HG03025 (cell line): Measurements from ENCODE around the gene TSPEAR.
"Not testable (repeated sequence)": the region's sequence is repeated elsewhere in the genome, so short reads cannot be mapped to it uniquely, and the experiment has no call there.

Experiments used
- ATAC-seq: cut with Tn5 transposase; IDR thresholded peaks from one replicate; pipeline ENCODE4 v1.9.1; 2021; ENCODE audit warnings: mild to moderate bottlenecking, moderate library complexity; ENCODE audit not compliant: unreplicated experiment, low FRiP score

TSPEAR gene

DNA sequence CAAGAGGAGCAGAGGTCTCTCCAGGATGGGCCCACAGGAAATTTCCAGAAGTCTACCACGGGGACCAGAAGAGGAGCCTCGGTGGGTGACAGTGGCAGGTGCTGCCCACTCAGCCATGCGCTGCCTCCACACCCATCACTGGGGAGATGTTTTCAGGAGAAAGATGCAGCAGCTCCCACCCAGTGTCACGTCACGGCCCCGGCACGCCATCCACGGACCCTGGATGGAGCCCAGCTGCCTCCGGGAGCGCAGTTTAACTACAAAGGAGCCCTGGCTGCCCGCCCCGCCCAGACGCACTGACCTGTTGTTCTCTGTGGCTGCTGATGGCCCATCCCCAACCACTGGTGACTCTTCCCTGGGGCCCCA, 6.8 kb downstream of the TSPEAR start:
- ATAC-seq: no peak

GRCh38 chr21:44703731-44704635, 7.4 kb downstream of the TSPEAR start:
- ATAC-seq: no peak

DNA sequence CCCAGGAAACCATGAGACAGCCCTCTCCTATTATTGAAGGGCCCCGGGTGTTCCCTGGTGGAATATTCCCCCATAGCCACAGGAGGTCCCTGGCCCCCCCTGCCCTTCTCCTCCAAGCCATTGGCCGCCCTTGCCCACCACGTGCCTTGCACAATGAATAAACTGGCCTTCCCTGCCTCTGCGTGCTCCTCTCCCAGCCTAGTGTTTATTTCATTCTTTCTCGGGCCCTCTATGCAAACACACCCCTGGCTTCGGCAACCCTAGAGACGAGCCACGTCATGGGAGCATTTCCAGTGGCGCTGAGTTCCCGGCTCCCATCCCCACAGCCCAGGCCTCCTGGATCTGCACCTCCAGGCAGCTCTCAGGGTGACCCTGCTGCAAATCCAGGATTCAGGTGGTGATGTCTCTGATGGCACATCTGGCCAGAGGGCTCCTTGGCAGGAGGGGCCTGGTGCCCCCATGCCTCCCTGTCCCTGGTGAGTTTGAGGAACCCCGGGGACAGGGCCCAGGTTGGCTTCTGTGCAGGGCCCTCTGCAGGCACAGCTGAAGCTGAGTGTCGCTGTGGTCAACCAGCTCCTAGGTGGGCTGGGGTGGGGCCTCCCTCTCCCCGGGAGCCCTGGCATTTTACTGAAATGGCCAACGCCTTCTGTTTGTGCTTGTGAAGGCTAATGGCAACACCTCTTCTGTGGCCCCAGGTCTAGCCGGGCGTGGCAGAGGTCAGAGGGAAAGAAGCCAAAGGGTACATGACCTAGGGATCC, 8.2 kb downstream of the TSPEAR start:
- ATAC-seq: no peak

DNA sequence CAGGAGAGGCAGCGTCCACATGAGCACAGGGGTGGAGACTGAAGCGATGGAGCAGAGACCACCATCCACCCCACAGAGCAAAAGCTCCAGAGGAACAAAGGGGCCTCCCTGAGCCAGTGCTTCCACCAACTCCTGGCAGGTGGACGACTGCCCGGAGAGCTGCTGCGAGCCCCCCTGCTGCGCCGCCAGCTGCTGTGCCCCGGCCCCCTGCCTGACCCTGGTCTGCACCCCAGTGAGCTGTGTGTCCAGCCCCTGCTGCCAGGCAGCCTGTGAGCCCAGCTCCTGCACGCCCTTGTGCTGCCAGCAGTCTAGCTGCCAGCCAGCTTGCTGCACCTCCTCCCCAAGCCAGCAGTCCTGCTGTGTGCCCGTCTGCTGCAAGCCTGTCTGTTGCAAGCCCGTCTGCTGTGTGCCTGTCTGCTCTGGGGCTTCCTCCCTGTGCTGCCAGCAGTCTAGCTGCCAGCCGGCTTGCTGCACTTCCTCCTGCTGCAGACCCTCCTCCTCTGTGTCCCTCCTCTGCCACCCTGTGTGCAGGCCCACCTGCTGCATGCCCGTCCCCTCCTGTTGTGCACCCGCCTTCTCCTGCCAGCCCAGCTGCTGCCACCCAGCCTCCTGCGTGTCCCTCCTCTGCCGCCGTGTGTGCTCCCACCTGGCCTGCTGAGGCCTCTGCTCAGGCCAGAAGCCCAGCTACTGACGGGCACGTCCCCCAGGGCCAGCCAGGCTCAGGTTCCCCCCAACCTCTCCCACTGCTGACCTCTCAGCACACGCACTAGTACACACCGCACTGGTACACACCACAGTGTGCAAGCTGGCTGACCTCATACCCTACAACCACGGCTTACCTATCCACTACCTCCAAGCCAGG, 9.0 kb downstream of the TSPEAR start:
- ATAC-seq: no peak

DNA sequence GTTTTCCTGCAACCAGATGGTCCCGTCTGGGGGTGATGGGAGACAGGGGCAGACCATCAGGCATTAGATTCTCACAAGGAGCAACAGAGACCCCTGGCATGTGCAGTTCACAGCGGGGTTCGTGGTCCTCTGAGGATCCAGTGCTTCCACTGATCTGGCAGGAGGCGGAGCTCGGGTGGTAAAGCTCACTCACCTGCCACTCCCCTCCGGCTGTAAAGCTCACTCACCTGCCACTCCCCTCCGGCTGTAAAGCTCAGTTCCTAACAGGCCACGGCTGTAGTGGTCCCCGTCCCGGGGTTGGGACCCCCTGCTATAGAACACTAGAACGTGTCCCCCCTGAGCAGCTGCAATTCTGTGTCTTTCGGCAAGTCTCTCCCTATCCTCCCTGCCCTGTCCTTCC, 9.8 kb downstream of the TSPEAR start:
- no peak for ATAC-seq

DNA sequence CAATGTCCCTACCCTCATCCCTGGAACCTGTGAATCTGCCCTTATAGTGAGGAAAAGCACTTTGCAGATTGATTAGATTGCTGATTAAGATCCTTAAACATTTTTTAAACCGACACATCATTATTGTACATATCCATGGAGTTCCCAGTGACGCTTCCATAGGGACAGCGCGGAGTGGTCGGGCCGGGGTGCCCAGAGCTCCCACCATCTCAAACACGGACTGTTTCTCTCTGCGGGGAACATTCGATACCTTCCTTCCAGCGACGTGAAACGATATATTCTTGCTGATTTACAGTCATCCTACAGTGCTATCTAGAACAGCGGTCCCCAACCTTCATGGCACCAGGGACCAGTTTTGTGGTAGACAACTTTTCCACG, 10.4 kb downstream of the TSPEAR start:
- ATAC-seq: no peak

- ATAC-seq: no peak
Measured at GRCh38 chr21:44700101-44701022, 11.0 kb downstream of the TSPEAR start.

DNA sequence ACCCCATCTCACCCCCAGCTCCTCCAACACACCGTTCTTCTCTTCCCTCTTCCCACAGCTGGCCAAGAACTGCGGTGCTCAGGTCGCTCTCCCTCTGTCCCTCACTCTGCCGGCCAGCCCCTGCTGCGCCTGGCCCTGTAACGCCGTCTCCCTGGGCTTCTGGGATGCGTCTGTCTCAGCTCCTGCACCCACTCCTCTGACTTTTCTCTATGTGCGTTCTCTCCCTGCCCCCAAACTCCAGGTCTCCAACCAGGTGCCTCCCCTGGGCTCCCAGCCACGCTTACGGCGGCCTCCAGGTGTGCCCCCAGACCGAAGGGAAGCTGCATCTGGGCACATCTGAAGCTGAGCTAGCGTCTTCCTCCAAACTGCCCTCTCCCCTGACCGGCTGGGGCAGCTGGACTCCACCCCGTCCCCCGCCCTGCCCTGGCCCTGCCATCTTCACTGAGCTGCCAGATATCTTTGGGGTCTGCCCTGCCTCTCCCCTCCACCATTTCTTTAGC, 11.8 kb downstream of the TSPEAR start:
- no peak for ATAC-seq

DNA sequence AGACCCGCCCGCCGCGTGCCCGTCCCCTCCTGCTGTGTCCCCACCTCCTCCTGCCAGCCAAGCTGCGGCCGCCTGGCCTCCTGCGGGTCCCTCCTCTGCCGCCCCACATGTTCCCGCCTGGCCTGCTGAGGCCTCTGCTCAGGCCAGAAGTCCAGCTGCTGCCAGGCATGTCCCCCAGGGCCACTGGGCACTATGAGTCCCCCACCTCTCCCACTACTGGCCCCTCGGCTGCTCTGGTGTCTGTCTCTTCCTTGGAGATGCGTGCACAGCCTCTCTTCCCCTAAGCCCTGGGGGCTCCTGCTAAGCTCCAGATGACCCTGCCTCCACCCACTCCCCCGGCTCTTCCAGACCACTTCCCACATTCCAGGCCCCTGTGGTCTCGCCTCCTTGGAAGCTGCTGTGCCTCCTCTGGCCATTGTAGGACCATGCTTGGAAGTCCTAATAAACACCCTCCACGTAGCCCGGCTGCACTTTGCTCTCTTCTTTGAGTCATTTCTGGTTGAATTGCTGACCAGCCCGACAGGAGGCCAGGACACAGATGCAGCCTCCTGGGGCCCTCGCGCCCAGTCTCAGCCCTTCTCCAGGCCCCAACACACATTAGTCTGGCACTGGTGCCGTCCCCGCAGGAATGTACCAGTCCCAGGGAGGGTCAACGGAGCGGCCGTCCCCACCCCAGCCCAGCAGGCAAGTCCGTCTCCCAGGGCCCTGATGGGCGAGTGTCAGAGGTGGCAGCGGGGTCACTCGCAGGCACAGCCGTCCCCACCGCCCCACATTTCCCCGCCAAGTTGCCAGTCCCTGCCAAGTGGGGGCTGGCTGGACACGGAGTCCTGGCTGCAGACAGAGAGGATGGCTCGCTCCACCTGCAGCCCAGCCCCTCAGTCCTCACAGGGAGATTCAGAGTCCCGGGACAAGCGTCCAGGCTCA, 13.3 kb downstream of the TSPEAR start:
- no peak for ATAC-seq

DNA sequence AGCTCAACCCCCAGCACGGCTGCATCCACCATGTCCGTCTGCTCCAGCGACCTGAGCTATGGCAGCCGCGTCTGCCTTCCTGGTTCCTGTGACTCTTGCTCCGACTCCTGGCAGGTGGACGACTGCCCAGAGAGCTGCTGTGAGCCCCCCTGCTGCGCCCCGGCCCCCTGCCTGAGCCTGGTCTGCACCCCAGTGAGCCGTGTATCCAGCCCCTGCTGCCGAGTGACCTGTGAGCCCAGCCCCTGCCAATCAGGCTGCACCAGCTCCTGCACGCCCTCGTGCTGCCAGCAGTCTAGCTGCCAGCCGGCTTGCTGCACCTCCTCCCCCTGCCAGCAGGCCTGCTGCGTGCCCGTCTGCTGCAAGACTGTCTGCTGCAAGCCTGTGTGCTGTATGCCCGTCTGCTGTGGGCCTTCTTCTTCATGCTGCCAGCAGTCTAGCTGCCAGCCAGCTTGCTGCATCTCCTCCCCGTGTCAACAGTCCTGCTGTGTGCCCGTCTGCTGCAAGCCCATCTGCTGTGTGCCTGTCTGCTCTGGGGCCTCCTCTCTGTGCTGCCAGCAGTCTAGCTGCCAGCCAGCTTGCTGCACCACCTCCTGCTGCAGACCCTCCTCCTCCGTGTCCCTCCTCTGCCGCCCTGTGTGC, 14.1 kb downstream of the TSPEAR start, which contains the start of gene KRTAP10-12:
Gene KRTAP10-12 (plus strand): TSS at position 1 of the 639 bp plus-strand sequence. CDS start 30 bp downstream, at position 31.
- not testable (repeated sequence) for ATAC-seq

DNA sequence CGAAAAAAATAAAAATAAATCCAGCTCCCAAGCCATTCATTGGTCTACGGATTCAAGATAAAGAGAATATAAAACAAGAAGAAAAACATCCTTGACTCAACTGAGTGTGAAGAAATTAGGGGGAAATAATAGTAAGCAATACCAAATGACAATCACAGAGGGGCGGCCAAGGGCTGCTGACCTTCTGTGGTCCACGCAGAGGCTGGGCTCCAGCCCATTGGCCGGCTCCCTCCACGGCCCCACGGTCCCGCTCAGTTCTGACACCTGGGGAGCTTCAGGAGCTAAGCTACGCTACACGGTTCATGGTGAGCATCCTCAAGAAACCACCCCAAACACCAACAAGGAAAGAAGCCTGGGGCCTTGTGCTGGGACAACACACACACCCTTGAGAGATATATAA, 14.8 kb downstream of the TSPEAR start:
- ATAC-seq: no peak

DNA sequence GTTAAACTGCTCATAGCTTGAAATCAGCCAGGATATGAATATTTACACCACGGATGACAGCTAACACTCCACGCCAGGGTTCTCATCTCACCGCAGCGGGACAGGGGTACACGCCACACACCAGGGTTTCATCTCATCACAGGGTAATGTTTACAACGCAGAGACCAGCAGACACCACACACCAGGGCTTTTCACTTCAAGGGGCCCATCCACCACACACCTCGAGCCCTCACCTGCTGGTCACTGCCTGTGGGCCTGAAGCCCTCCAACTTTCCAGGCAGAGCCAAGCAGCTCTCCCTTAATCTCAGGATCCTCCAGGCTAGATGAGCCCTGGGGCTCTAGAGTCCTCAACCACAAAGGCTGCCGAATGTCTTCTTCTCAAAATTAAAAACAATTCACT, 15.7 kb downstream of the TSPEAR start:
- no peak for ATAC-seq

DNA sequence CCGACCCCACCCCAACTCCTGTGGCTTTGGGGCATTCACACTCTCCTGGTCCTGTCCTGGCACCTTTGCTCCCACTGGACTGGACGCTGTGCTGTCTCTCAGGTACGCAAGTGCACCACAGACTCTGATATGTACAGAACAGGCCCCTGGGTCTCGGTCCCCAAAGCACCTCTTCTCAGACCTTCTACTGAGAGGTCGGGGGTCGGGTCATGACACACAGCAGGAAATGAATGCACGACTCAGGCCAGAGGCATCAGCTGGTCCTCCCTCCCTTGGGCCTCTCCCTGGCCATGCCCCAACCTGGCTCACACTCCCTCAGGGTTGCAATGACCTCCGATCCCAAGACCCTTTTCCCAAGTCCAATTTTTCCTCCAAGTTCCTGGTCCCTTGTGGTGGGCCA, 16.2 kb downstream of the TSPEAR start:
- no peak for ATAC-seq

- ATAC-seq: no peak
Measured at GRCh38 chr21:44694776-44695175, 16.6 kb downstream of the TSPEAR start.

DNA sequence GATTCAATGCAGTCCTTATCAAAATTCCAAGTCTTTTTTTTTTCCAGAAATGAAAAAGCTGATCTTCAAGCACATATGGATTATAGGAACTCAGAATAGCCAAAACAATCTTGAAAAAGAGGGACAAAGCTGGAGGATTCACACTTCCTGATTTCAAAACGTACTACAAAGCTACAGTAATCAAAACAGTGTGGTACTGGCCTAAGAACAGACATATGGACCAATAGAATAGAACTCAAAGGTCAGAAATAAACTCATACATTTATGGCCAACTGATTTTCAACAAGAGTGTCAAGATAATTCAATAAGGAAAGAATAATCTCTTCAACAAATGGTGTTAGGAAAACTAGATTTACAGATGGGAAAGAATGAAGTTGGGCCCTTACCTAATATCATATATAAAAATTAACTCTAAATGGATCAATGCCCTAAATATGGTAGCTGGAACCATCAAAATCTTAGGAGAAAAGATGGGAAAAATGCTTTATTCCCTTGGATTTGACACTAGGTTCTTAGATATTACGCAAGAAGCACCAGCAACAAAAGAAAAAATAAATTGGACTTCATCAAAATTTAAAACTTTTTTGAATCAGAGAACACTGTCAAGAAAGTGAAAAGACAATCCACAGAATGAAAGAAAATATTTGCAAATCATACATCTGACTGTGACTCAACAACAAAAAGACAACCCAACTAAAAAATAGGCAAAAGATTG, 18.4 kb downstream of the TSPEAR start:
- ATAC-seq: no peak

- ATAC-seq: no peak
Measured at GRCh38 chr21:44691686-44692085, 19.7 kb downstream of the TSPEAR start.

GRCh38 chr21:44689740-44690139, 21.6 kb downstream of the TSPEAR start:
- not testable (repeated sequence) for ATAC-seq
